HG03139 (cell line): ENCODE results near the gene ZC3H12A.
"Not testable (repeated sequence)": the region's sequence is repeated elsewhere in the genome, so short reads cannot be mapped to it uniquely, and the experiment has no call there.

Source experiments
- ATAC-seq: cut with Tn5 transposase; IDR thresholded peaks from one replicate; pipeline ENCODE4 v1.9.1; 2021; ENCODE audit not compliant: unreplicated experiment

Gene ZC3H12A

DNA sequence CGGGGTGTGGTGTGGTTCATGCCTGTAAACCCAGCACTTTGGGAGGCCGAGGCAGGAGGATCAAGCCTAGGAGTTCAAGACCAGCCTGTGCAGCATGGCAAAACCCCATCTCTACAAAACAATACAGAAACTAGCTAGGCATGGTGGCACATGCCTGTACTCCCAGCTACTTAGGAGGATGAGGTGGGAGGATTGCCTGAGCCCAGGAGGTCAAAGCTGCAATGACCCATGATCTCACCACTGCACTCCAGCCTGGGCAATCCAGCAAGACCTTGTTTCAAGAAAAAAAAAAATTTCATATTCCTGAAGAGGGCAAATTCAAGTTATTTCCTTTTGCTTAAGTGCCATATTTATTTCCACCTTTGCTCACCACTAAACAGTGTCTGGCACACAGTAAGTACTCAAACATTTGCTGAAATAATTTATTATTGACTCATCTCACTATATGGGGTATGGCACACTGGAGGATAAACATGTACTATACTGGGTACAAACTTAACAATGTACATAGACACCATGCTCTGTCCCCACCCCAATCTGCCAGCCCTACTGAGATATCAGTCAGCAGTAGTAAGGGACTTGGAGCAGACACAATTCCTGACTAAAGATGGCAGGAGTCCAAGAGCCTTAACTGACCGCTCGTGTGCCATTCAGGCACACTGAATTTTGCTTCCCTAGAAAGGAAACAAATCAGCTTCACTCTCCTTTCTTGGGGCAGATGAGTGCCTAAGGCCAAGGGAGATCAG is 24.7 kb downstream of the ZC3H12A start:
- no peak for ATAC-seq

DNA sequence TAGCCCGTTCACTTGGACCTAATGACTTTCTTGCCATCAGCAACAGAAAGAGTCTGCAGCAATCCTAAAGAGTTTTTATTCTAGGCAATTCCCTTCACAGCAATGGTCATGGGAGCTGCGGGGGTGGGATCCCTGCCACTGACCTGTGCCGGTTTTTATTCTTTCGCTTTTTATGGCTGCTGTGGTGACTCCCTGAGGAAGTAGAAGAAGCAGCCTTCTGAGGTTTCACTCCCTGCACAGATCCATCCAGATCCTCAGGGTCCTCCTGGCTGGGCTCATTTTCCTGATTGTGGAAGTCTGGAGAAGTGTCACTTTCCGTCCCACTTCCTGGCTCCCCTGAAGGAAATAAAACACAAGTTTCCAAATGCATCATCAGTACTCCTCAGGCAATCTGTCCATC is 27.3 kb downstream of the ZC3H12A start:
- ATAC-seq = no peak

DNA sequence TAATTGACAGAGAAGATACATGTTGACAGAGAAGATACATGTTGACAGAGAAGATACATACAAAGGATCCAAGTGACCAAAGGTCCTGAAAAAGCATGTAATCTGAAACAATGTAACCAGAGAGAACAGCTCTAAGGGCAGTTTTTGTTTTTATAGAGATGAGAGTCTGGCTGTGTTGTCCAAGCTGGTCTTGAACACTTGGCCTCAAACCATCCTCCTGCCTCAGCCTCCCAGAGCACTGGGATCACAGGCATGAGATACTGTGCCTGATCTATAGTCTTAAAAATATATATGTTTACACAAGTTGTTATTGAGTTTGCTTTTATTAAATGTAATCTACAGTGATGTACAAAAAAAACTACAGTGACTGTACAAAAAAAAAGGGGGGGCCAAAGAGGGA is 27.7 kb downstream of the ZC3H12A start:
- ATAC-seq = no peak

DNA sequence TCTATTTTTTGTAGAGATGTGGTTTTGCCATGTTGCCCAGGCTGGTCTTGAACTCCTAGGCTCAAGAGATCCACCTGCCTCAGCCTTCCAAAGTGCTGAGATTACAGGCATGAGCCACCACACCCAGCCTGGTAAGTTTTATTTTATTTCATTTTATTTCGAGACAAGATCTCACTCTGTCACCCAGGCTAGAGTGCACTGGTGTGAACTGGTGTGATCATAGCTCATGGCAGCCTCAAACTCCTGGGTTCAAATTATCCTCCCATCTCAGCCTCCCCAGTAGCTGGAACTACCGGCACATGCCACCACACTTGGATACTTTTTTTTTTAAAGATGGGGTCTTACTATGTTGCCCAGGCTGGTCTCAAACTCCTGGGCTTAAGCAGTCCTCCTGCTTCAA is 28.4 kb downstream of the ZC3H12A start:
- ATAC-seq = not testable (repeated sequence)

DNA sequence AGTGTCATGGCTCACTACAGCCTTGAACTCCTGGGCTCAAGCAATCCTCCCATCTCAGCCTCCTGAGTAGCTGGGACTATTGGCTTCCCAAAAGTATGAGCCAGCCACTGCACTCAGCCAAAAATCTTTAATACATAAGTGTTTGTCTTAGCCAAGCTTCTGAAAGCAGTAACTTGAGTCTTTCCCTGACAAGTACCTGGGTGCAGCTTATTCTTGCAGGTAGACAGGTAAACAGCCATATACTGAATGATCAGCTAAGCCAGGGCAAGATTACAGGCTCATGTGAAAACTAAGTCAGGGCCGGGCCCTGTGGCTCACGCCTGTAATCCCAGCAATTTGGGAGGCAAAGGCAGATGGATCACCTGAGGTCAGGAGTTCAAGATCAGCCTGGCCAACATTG is 32.4 kb downstream of the ZC3H12A start:
- ATAC-seq = no peak

DNA sequence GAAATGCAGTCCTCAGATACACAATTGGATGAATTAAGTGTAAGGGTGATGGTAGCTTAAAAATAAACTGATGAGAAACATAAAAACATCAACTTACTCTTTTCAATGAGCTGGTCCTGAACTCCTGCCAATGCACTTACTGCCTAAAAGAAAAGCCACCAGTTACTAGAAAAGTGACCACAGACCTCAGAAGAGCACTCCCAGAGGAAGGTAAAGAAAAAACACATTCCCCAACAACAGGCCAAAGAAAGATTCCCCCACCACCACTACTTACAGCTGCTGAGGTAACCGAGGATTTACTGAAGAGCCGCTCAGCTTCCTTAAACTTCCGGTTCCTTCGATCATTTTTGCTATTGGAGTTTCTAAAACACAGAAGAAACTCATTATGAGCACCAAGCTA is 34.8 kb downstream of the ZC3H12A start:
- no peak for ATAC-seq

DNA sequence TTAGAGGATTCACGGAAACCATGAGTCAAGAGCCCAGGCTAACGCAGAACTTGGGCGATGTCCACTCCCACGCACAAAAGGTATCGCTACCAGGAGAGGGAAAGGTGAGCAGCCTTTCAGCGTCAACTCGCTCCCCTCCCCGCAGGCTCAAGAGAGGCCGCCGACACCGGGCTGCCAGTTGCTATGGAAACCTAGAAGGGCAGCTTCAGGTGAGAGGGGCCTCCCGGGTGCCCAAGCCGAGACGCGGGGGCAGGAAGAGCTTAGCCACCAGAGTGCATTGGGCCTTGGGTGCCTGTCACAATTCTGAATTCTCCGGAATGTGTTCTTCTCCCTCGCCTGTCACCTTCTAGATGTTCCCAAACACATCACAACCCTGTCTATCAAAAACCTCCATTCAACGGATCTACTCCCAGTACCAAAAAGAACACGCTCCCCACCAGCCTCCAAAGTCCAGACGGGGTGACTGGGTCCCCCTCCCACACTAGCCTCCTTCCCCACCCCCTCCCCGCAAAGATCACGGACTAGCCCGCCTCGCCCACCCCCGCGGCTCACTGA is 39.5 kb downstream of the ZC3H12A start:
- peak; percentile 27 for ATAC-seq

DNA sequence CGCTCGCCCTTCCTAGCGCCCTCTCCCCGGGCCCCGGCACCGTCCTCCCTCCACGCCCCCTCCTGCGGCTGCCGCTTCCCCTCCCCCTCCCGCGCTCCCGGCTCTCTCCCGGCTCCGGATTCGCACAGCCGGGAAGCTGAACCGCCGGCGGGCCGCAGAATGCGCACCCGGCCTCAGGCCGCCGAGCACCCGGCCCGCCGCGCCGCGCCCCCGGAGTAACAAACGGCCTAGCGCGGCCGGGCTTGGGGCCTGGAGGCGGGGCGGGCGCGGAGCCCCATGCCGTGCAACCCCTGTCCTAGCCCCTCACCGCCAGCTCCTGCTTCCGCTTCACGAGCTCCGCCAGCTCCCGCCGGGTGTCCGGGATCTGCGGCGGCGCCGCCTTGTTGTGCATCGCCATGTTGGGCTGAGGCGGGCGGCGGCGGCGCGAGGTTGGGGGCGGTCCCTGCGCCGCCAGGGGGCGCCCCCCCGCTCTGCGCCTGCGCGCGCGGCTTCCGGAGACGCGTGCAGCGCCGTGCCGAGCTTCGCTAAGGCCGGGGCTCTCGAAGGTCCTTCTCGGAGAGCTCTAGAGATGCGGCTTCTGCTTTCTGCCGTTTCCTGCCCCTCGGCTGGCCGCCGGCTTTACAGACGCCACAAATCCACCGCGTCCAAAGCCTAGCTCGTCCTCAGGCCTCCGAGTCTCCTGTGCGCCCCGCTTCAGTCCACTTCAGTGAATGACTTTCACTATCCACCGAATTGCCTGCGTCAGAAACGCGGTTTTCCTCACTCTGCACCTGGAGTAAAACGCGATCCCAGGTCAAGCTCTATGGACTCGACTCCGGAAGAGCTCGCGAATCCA is 40.2 kb downstream of the ZC3H12A start, which contains the start of gene MEAF6:
Gene MEAF6 (minus strand): TSS at position 417 of the 835 bp plus-strand sequence. CDS start 20 bp downstream, at position 397.
- ATAC-seq = peak; percentile 84

DNA sequence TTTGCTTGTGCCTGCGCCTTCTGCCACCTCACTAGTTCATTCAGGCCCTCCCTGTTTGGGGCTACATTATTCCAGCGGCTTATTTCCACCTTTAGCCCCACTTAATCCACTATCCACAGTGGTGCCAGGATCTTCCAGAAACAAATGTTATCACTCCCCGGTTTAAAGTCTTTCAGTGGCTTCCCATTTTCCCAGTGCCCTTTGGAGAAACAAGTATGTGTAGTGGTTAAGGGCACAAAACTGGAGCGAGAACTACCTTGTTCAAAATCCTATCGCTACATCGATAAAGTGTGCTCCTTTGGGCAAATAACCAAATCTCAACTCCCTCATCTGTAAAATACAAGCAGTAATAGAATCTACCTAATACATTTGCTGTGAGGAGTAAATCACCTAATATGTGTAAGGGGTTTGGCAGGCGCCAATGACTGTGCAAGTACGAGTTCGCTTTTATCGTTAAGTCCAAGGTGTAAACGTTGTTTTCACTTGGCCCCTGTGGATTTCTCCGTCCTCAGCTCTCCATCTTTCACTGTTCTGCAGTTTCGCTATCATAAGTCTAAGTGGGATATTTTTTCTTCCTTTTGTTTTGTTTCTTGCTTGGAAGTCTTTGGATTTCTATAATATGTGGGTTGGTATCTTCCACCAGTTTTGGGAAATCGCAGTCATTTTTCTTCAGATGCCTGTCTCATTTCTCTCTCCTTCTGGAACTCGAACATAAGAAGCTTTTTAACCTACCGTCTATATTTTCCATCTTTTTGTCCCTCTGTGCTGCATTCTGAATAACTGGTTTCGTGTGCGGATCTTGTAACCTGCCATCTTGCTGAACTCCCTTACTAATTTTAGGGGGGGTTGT is 41.0 kb downstream of the ZC3H12A start:
- no peak for ATAC-seq

DNA sequence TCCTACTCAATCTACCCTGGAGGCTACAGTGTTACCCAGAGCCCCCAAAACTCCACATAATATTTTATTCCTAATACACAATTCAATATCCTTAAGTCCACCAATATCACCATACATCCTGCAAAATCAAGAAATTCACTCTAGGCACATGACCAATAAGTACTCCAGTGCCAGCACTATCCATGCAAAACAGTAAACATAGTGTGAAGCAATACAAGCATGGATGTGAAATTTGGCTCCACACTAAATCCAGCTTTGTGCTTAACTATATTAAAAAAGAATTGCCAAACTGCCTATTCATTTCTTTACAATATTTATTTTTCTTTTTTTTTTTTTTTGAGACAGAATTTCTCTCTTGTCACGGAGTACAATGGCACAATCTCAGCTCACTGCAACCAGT is 43.2 kb downstream of the ZC3H12A start:
- no peak for ATAC-seq

DNA sequence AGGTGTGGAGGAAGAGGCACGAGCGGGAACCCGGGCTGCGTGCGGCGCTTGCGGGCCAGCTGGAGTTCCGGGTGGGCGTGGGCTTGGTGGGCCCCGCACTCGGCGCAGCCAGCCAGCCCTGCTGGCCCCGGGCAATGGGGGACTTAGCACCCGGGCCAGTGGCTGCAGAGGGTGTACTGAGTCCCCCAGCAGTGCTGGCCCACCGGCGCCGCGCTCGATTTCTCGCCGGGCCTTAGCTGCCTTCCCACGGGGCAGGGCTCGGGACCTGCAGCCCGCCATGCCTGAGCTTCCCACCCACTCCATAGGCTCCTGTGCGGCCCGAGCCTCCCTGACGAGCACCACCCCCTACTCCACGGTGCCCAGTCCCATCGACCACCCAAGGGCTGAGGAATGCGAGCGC is 43.9 kb downstream of the ZC3H12A start:
- ATAC-seq = not testable (repeated sequence)

DNA sequence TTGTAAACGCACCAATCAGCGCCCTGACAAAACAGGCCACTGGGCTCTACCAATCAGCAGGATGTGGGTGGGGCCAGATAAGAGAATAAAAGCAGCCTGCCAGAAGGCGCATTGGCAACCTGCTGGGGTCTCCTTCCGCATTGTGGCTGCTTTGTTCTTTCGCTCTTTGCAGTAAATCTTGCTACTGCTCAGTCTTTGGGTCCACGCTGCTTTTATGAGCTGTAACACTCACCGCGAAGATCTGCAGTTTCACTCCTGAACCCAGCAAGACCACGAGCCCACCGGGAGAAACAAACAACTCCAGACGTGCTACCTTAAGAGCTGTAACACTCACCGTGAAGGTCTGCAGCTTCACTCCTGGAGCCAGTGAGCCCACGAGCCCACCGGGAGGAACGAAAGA is 44.5 kb downstream of the ZC3H12A start:
- ATAC-seq = not testable (repeated sequence)

DNA sequence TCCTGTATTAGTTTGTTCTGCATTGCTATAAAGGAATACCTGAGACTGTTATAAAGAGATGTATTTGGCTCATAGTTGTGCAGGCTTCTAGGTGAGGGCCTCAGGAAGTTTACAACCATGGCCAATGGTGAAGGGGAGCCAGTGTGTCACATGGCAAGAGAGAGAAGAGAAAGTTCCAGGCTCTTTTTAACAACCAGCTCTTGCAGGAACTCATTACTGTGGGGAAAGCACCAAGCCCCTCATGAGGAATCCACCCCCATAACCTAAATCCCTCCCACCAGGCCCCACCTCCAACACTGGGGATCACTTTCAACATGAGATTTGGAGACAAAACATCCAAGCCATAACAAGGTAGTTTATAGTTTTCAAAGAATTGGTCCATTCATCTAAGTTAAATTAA is 45.2 kb downstream of the ZC3H12A start:
- no peak for ATAC-seq

DNA sequence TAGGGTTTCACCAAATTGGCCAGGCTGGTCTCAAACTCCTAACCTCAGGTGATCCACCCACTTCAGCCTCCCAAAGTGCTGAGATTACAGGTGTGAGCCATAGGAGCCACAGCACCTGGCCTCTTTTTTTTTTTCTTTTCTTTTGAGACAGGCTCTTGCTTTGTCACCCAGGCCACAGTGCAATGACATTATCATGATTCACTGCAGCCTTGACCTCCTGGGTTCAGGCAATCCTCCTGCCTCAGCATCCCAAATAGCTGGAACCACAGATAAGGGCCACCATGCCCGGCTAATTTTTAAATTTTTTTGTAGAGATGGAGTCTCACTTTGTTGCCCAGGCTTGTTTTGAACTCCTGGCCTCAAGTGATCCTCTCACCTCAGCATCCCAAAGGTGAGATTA is 55.5 kb downstream of the ZC3H12A start:
- not testable (repeated sequence) for ATAC-seq

DNA sequence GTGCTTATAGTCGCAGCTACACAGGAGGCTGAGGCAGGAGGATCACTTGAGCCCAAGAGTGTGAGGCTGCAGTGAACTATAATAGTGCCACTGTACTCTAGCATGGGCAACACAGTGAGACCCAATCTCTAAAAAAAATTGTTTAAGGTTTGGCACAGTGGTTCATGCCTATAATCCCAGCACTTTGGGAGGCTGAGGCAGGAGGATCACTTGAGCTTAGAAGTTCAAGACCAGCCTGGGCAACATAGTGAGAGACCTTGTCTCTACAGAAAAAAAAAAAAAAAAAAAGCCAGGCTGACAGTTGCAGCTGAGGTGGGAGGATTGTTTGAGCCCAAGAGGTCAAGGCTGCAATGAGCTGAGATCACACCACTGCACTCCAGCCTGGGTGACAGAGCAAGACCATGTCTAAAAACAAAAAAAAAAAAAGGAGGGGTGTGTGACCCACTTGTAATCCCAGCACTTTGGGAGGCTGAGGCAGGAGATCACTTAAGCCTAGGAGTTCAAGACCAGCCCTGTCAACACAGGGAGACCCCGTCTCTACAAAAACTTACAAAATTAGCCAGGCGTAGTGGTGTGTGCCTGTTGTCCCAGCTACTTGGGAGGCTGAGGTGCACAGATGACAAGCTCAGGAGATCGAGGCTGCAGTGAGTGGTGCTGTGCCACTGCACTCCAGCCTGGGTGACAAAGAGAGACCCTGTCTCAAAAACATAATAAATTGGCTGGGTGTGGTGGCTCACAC is 58.2 kb downstream of the ZC3H12A start:
- ATAC-seq = not testable (repeated sequence)

DNA sequence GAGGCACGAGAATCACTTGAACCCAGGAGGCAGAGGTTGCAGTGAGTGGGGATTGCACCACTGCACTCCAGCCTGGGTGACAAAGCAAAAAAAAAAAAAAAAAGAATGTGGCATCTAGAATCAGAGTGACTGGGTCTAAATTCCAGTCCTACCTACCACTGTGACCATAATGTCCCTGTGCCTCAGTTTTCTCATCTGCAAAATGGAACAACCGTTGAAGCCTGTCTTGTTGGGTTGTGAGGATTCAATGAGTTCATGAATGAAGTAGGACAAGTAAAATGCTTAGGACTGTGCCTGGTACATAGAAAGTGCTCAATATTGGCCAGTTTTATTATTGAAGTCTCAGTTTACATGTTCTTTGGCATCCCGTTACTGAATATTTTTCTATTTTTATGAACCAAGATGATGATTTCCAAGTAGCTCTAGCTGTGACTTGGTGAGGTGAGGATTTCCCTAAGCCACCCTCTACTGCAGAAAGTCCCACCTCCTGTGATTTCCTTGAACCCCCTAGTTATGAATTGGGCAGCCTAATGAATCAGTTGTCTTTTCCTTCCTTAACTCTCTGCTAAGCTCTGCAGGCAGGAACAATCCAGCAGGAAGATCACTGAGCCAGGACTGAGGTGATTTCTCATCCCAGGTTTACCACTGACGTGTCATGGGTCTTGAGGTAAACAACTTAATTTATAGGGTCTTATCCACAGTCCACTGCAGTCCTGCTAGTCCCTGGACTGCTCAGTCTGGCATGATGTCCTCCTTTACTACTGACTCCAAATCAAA is 59.1 kb downstream of the ZC3H12A start:
- ATAC-seq = no peak
